DOHH2 (cell line): ENCODE results near the gene PARG.

Experiments
- H3F3A ChIP-seq: fragments of 200-600 bp; sonication (generic), shearing (Covaris generic); 2 replicates; pipeline ENCODE4 v1.6.0; 2016; ENCODE audit warnings: antibody characterized with exemption, mild to moderate bottlenecking; ENCODE audit not compliant: control insufficient read depth, insufficient read depth
- H3K27ac ChIP-seq: fragments of 200-600 bp; sonication (generic); 2 replicates; pipeline ENCODE4 v1.5.1; 2014; ENCODE audit warnings: low read depth, mild to moderate bottlenecking, low read length, moderate library complexity
- H3K27me3 ChIP-seq: fragments of 200-600 bp; sonication (generic); 2 replicates; pipeline ENCODE4 v1.6.1; 2014; ENCODE audit warnings: mild to moderate bottlenecking, low read length, mixed read lengths; ENCODE audit not compliant: control insufficient read depth
- H3K36me3 ChIP-seq: fragments of 200-600 bp; sonication (generic); 2 replicates; pipeline ENCODE4 v1.6.1; 2014; ENCODE audit warnings: mild to moderate bottlenecking, low read length, moderate library complexity, mixed read lengths; ENCODE audit not compliant: control insufficient read depth
- H3K4me1 ChIP-seq: fragments of 200-600 bp; sonication (generic); 2 replicates; pipeline ENCODE4 v1.6.1; 2014; ENCODE audit warnings: mild to moderate bottlenecking, low read length, mixed read lengths; ENCODE audit not compliant: control insufficient read depth
- H3K4me2 ChIP-seq: fragments of 200-600 bp; sonication (generic); 2 replicates; pipeline ENCODE4 v1.6.0; 2014; ENCODE audit warnings: mild to moderate bottlenecking, low read length, moderate library complexity
- H3K4me3 ChIP-seq: fragments of 200-600 bp; sonication (generic); 2 replicates; pipeline ENCODE4 v1.5.1; 2014; ENCODE audit warnings: mild to moderate bottlenecking, low read length, mixed read lengths
- H3K79me2 ChIP-seq: fragments of 200-600 bp; sonication (generic); 2 replicates; pipeline ENCODE4 v1.6.1; 2014; ENCODE audit warnings: mild to moderate bottlenecking, low read length, mixed read lengths; ENCODE audit not compliant: control insufficient read depth
- H3K9me2 ChIP-seq: fragments of 200-600 bp; sonication (generic); replicated peaks from 2 replicates; pipeline ENCODE4 v1.6.1; 2014; ENCODE audit warnings: mild to moderate bottlenecking, low read length, mixed read lengths; ENCODE audit not compliant: control insufficient read depth
- H3K9me3 ChIP-seq: fragments of 200-600 bp; sonication (generic); 2 replicates; pipeline ENCODE4 v1.6.1; 2014; ENCODE audit warnings: antibody characterized with exemption, low read length, mixed read lengths; ENCODE audit not compliant: control insufficient read depth, insufficient read depth
- H4K20me1 ChIP-seq: fragments of 200-600 bp; sonication (generic); 2 replicates; pipeline ENCODE4 v1.6.0; 2014; ENCODE audit warnings: low read depth, mild to moderate bottlenecking, antibody characterized with exemption, low read length, moderate library complexity; ENCODE audit not compliant: control insufficient read depth, insufficient read depth
- CTCF ChIP-seq: fragments of 200-600 bp; sonication (generic); IDR thresholded peaks from one replicate; pipeline ENCODE4 v1.5.1; 2014; ENCODE audit warnings: antibody characterized with exemption, mild to moderate bottlenecking, low read depth, low read length; ENCODE audit not compliant: poor library complexity, severe bottlenecking
- EZH2phosphoT487 ChIP-seq: fragments of 200-600 bp; sonication (generic); IDR thresholded peaks from 2 replicates; pipeline ENCODE4 v1.6.1; 2017; ENCODE audit warnings: borderline replicate concordance, mild to moderate bottlenecking, antibody characterized with exemption, low read length, moderate library complexity, mixed read lengths

Gene PARG

DNA sequence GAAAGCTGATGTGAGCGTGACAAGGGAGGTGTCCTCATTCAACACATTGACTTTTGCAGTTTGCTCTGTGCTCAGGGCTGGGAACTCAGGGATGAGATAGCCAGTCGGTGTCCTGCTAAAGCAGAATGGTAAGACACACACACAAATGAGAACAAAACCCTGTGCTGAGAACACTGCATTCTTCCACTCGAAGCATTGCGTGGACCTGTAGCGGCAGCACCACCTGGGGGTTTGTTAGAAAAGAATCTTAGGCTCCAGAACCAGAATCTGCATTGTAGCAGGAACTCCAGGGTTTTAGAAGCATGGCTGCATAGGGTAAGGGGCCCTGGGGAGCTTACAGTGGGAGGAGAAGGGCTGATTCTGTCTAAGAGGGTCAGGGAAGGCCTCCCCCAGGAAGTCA is 158.2 kb downstream of the PARG start:
- H4K20me1 ChIP-seq: no peaks in the 10 kb centered on the region
- H3K36me3 ChIP-seq: no peaks in the 10 kb centered on the region
- peaks cover 3% of the 10 kb centered on the region; the same call in 1 of the 2 replicates for H3K27me3 ChIP-seq
- H3K27ac ChIP-seq: no peak overlapping the region
- H3K79me2 ChIP-seq: no peaks in the 10 kb centered on the region
- no peak overlapping the region for H3K4me3 ChIP-seq
- no peaks in the 10 kb centered on the region for H3F3A ChIP-seq
- no peaks in the 10 kb centered on the region for H3K4me1 ChIP-seq
- TF ChIP-seq CTCF (no peak), EZH2phosphoT487 (no peak)
- no peaks in the 10 kb centered on the region for H3K9me3 ChIP-seq
- no peak overlapping the region for H3K4me2 ChIP-seq
- no peaks in the 10 kb centered on the region for H3K9me2 ChIP-seq

DNA sequence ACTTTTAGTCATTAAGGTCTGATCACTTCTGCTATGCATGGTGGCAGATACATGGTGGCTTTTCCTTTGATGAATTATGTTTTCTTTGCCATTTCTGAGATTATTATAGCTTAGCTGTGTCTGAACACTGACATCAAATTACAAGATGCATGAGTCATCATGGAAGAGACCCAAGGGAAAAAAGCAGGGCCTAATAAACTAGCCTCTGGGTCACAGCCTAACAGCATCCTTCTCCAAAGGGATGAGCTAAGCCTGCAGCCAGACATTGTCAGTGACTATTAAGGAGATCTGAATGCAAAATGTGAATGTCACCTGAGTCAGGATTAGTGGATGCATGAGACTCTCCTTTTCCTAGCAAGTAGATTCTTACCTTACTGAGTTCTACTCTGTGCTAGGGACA is 160.6 kb downstream of the PARG start:
- Histone ChIP-seq H3K27ac (no peak overlapping the region), H3K9me3 (no peaks in the 10 kb centered on the region), H3K4me3 (no peak overlapping the region), H3K79me2 (no peaks in the 10 kb centered on the region), H3K27me3 (peaks cover 3% of the 10 kb centered on the region; the same call in 1 of the 2 replicates), H3F3A (no peaks in the 10 kb centered on the region), H3K4me1 (no peaks in the 10 kb centered on the region), H3K36me3 (no peaks in the 10 kb centered on the region), H4K20me1 (no peaks in the 10 kb centered on the region), H3K9me2 (no peaks in the 10 kb centered on the region), H3K4me2 (no peak overlapping the region)
- no peak for TF ChIP-seq EZH2phosphoT487
- TF ChIP-seq CTCF: no peak

GRCh38 chr10:49778197-49778596 is 163.6 kb downstream of the PARG start:
- TF ChIP-seq CTCF: no peak
- no peak for TF ChIP-seq EZH2phosphoT487
- Histone ChIP-seq H3K9me3 (no peaks in the 10 kb centered on the region), H3F3A (no peaks in the 10 kb centered on the region), H3K36me3 (no peaks in the 10 kb centered on the region), H3K79me2 (no peaks in the 10 kb centered on the region), H3K4me1 (no peaks in the 10 kb centered on the region), H3K27me3 (no peaks in the 10 kb centered on the region), H3K4me3 (no peak overlapping the region), H3K4me2 (no peak overlapping the region), H3K27ac (no peak overlapping the region), H4K20me1 (no peaks in the 10 kb centered on the region), H3K9me2 (no peaks in the 10 kb centered on the region)

GRCh38 chr10:49776851-49777250 is 165.0 kb downstream of the PARG start:
- Histone ChIP-seq H3K9me2 (no peaks in the 10 kb centered on the region), H4K20me1 (no peaks in the 10 kb centered on the region), H3F3A (no peaks in the 10 kb centered on the region), H3K4me3 (no peak overlapping the region), H3K4me1 (no peaks in the 10 kb centered on the region), H3K79me2 (no peaks in the 10 kb centered on the region), H3K9me3 (no peaks in the 10 kb centered on the region), H3K36me3 (no peaks in the 10 kb centered on the region), H3K27me3 (no peaks in the 10 kb centered on the region), H3K4me2 (no peak overlapping the region), H3K27ac (no peak overlapping the region)
- no peak for TF ChIP-seq CTCF
- no peak for TF ChIP-seq EZH2phosphoT487
